HG03159 (cell line): ENCODE results near the gene TMIGD1.
"Not testable (repeated sequence)": the region's sequence is repeated elsewhere in the genome, so short reads cannot be mapped to it uniquely, and the experiment has no call there.

Experiments
- ATAC-seq: cut with Tn5 transposase; IDR thresholded peaks from one replicate; pipeline ENCODE4 v1.9.1; 2021; ENCODE audit warnings: mild to moderate bottlenecking, moderate library complexity; ENCODE audit not compliant: unreplicated experiment

The TMIGD1 gene

DNA sequence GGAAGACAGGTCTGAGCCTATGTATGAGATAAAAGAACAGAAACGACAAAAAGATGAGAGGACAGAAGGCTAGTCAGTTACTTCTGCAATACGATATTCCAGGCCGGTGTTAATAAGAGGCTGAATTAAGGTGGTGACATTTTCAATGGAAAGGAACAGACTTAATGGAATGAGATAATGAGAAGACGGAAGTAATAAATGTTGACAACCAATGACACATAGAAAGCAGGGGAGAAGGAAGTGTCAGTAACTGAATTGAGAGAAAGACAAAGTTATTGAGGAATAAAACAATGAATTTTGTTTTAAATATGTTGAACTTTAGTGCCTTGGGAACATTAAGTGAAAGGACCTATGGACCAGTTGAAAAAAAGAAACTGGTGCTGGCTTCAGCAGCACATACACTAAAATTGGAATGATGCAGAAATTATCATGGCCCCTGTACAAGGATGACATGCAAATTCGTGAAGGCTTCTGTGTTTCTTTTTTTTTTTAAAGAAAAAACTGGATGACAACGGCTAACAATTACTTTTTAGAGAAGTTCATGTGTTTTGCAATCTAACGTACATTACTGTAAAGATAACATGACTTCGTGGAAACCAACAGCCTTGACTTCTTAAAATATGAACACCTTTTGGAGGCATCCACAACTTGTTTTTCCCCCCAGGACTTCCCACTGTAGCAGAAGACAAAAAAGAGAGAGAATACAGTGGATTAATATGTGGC, 26.4 kb upstream of the TMIGD1 start:
- ATAC-seq: no peak

DNA sequence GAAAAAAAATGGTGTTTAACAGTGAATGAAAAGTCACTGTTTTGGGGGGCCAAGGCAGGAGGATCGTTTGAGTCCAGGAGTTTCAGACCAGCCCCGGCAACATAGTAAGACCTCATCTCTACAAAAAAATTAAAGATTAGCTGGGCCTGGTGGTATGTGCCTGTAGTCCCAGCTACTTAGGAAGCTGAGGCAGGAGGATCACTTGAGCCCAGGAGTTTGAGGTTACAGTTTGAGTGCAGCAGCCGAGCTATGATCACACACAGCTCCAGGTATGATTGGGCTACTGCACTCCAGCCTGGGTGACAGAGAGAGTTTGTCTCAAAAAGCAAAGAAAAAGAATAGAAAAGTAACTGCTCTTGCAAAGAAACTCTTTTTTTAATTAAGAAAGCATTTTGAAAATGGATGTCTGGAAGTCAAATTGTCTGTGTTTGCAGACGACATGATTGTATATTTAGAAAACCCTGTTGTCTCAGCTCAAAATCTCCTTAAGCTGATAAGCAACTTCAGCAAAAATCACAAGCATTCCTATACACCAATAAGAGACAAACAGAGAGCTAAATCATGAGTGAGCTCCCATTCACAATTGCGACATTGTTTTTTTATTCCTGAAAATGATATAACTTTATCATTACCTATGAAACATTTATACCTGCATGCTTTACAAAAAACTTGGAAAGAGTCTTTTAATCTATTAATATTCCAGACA, 24.4 kb upstream of the TMIGD1 start:
- ATAC-seq: no peak

DNA sequence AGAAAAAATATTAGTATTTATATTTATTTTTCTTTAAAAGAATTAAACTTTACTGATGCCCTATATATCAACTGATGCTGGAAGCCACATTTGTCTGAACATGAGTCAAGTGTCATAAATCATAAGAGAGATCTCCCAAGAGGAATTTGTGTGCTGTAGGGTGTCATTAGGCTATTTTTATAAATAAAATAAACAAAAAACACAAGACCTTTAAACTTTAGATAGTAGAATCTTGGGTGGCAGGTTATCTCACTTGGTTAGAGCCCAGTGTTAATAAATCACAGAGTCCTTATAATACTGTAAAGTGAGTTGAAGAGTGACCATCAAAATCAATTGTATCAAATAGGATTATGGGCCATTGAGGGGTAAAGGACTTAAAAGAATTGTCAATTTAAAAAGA, 23.6 kb upstream of the TMIGD1 start:
- no peak for ATAC-seq

DNA sequence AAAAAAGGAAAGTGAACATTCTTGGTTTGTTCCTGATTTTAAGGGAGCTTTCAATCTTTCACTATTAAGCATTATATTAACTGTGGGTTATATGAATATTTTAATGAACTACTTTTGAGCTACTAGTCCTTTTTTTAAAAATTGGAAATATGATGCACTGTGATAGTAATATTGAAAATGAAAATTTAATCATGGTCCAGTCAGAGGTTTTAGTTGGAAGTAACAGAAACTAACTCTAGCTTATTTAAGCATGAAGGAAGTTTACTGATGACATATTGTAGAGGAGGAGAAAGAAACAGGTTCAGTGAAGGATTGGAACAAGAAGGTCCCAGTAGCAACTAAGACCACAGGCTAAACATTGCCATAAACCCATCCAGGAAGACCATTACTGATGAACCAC, 20.8 kb upstream of the TMIGD1 start:
- ATAC-seq: no peak

DNA sequence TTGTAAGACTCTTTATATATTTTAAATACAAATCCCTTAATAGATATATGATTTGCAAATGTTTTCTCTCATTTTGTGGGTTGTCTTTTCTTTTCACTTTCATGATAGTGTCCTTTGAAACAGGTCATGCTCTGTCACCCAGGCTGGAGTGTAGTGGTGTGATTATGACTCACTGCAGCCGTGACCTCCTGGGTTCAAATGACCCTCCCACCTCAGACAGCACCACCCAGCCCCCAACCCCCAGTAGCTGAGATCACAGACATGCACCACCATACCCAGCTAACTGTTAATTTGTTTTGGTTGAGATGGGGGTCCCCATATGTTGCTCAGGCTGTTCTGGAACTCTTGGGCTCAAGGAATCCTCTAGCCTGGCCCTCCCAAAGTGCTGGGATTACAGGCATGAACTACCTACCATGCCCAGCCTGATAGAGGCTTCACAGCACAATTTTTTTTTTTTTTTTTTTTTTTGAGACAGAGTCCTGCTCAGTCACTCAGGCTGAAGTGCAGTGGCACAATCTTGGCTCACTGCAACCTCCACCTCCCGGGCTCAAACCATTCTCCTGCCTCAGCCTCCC, 18.5 kb upstream of the TMIGD1 start:
- ATAC-seq: no peak

DNA sequence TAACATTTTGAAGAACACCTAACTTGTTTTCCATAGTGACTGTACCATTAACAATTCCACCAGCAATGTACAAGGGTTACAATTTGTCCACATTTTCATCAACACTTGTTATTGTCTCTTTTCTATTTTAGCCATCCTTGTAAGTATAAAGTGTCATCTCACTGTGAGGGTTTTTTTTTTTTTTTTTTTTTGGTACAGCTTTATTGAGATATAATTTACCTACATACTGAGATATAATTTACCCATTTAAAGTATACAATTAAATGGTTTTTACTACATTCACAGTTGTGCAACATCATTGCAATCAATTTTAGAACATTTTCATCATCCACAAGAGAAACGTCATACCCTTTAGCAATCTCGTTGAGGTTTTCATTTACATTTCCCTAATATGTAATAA, 17.9 kb upstream of the TMIGD1 start:
- no peak for ATAC-seq

DNA sequence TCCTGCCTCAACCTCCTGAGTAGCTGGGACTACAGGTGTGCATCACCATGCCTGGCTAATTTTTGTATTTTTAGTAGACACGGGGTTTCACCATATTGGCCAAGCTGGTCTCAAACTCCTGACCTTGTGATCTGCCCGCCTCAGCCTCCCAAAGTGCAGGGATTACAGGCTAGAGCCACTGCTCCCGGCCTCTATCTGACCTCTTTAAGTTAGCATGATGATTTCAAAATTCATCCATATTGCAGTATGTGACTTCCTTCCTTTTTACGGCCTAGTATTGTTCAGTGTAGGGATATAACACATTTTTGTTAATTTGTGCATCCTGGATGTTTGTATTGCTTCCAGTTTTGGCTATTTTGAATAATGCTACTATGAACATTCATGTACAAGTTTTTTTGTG, 17.4 kb upstream of the TMIGD1 start:
- not testable (repeated sequence) for ATAC-seq

DNA sequence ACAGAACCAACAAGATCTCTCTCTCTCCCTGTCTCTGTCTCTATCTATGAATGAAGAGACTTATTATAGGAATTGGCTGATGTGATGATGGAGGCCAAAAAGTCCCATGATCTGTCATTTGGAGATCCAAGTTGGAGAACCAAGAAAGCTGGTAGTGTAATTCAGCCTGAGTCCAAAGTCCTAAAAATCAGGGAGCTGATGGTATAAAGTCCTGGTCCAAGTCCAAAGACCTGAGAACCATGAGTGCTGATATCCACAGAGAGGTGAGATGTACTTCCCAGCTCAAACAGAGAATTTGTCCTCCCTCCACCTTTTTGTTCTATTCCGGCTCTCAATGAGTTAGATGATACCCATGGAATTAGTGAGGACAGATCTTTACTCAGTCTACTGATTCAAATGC, 15.4 kb upstream of the TMIGD1 start:
- ATAC-seq: no peak

DNA sequence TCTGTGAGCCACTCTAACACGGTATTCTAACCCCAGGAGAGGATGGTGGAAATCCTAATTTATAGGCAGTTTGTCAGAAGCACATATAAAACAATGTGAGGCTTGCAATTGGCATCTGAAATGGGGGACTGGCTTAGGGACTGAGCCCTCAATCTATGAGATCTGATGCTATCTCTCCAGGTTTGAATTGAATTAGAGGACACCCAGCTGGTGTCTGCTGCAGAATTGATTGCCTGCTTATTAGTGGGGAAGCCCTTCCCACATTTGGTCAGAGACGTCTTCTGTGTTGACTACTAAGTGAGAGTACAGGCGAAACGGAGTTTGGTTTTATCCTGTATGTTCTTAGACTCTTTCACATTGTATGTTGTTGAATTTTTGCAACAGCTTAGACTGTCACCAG, 13.6 kb upstream of the TMIGD1 start:
- no peak for ATAC-seq

DNA sequence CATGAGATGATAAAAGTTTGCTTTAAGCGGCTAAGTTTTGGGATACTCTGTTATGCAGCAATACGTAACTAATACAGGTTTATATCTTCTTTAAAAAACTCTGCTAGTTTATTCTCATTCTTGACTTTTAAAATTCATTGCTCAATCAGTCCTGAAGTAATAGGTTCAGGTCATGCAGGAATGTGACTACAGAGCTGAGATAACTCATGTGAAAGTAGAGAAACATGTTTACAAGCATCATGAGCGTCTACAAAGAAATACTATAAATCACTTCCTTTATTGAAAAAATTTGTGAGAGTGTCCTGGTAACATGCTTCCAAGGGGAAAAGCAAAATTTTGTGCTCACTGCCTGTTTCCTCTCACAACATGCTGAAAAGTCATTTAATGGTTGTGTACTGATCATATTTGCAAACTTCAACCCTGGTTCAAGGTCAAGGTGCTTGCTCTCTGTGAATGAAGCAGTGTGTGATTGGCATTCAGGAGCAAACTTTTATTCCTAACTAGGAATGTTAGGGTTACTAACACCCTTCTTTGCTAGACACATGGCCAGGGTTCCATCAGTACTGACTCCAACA, 12.5 kb upstream of the TMIGD1 start:
- no peak for ATAC-seq

DNA sequence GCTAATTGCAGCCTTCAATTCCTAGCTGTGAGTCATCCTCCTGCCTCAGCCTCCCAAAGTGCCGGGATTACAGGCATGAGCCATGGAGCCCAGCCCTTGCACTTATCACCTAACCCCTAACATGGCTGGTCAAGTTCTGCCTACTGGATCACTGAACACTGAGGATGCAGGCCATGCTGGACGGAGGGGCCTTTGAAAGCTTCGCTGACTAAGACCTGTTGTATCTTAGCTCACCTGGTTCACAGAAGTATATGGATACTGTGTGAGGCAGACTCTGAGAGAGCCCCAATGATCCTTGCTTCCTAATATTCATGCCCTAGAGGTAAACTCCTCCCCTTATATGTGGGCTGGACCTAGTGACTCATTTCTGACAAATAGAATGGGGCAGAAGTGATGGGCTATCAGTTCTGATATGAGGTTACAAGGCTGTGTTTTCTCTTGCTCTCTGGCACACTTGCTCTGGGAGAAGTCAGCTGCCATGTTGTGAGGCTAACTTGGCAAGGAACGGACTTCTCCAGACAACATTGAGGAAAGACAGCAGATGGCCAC, 11.7 kb upstream of the TMIGD1 start:
- ATAC-seq: no peak

DNA sequence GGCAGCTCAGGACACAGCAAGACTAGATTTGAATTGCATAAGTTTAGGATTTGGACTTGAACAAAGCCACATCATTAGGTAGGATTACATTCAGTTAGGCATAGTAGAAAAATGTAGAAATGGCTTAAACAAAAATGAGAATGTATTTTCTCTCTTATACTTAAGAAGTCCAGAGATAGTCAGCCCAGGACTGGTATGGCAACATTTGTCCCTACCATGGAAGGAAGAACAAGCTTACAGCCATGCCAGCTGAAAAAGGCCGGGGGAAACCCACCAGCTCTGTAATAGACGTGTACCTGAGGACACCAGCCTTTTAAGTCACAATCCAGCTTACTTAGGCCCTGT, 11.2 kb upstream of the TMIGD1 start:
- ATAC-seq: no peak

DNA sequence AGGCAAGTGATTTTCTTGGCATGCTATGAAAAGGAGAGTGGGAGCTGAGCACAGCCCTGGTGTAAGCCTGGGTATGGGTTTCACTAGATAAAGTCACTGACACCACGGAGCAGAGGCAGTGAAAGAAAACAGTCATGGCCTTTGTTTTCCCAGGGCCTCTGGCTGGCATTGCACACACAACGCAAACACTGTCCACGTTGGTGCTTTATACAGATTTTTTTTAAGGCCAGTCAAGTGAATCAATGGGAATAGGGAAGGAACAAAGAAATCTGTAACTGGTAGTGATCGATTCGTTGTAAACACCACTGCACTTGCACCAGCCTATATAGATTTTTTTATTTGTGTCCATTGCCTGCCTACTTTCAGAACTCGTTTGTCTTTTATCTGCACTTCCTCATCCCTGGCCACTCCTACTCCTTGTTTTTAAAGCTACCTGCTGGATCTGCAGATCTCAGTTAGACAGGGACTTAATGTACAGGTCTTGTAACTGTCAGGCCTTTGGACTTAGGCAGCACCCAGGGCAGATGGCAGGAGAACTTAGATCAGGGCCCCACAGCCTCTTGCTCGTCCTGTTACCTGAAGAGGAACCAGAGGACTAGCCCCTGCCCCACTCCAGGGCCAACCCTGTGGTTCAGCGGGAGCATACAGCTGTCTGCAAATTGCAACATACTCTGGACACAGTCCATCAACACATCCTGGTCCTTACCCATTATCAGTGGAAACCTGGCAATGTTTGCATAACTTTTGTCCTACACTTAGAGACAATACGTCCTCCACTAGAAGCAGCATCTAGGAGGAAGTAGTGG, 10.6 kb upstream of the TMIGD1 start:
- ATAC-seq: no peak

DNA sequence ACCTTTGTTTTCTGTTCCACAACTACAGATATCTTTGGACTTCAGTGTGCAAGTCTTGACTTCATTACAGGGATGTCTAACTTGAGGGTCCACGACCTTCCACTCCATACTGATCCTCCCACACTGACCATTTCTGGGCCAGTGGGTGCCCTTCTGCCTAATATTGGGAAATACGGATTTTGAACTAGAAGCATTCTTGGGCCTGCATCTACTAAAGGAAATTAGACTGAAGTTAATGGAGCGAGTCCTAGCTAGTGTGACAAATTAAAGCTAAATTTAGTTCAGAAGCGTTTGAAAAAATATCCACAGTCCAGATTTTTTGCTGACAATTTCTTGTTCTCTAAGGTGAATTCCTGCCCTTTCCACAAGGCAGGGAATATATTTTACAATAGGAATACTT, 9.9 kb upstream of the TMIGD1 start:
- no peak for ATAC-seq

DNA sequence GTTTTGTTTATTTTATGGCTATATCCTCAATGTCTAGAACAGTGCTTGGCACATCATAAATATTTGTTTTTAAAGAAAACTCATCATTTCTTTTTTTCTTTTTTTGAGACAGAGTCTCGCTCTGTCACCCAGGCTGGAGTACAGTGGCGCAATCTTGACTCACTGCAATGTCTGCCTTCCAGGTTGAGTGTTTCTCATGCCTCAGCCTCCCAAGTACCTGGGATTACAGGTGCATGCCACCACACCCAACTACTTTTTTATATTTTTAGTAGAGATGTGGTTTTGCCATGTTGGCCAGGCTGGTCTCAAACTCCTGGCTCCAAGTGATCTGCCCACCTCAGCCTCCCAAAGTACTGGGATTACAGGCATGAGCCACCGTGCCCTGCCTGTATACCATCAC, 9.4 kb upstream of the TMIGD1 start:
- ATAC-seq: not testable (repeated sequence)

DNA sequence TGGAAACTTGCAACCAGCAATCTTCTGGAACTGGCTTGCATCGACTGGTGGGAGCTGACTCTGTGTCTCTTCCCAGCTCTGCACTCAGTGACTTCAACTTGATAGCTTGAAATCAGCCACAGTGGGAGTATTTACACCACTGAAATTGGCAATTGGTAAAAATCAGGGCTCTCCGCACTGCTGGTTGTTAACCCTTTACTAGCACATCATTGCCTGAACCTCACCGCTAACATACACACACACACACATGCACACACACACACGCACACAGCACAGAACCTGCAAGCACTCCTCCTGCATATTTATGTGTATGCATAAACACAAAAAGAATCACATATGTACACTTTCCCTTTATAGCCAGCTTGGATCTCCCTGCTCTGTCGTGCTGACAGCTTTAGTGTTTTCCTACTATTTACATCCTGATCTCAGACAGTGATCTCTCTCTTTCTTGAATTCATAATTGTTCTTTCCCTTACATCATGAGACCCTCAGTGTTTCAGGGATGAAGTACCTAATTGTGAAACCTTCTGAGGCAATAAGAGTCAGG, 7.9 kb upstream of the TMIGD1 start:
- ATAC-seq: no peak

DNA sequence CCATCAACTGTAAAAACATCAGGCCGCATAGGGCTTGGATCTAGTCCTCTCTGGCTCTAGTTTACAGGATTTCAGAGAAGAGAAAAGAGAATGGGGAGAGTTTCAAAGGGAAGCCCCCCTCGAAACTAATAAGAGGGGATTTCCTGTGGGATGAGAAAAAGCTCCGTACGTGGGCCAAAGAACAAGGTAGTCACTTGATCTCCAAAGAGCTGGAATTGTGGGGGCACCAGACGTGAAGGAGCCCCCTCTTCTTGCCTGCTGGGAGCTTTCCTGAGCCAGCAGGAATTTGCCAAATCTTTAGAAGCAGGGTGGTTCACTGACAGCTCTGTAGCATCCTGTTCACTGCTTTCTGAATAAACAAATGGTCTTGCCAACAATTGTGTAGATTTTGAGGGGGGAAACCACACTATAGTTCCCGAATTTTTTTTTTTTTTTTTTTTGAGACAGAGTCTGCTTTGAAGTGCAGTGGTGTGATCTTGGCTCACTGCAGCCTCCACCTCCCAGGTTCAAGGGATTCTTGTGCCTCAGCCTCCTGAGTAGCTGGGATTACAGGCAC, 7.0 kb upstream of the TMIGD1 start:
- ATAC-seq: no peak

DNA sequence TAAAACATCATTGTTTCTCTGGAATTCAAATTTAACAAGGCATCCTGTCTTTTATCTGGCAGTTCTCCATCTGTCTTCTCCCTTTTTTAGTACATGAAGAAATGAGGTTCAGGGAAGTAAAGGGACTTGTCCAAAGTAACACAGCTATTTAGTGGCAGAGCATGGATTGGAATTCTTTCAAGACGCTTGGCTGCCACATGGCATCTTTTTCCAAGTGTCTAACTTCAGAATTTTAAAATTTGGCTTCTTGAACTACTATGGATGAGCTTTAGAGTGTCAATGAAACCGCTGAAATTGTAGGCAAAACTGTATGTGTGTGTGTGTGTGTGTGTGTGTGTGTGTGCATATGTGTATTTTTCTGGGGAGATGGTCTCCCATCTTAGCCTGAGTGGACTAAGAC, 5.2 kb upstream of the TMIGD1 start:
- ATAC-seq: no peak

DNA sequence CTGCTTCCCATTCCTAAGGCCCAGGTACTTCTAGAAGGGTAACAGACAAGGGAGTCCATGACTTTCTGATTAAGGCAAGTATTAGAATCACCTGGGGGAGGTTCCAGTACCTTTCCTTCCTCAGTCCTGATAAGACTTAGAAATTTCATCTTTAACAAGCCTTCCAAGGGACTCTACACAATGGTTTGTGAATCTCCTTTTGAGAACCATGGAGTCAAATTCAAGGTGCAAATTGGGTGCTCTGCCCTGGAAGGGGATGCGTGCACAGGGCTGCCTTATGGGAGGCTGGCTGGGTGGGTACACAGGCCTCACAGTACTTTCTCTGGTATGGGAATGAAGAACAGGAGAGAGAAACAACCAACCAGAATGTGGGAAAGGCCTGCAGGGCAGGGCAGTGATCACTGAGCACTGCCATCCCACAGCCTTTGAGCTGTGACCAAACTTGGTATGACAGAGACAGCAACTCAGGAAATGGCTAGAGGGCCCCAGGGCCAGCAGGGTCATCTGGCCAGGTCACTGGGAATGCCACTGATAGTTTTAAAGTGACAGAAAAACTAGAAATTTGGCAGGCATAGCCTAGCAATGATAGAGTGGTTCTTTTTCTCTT, 3.6 kb upstream of the TMIGD1 start:
- no peak for ATAC-seq
